Muscle layer of duodenum (tissue), 2 donors: ENCODE data around the gene LDHAL6A.

Source experiments
- H3K27ac ChIP-seq: one replicate; pipeline ENCODE4 v1.7.0; 2013; ENCODE audit warnings: mild to moderate bottlenecking, low read length
- H3K27me3 ChIP-seq: one replicate; pipeline ENCODE4 v1.7.0; 2013; ENCODE audit warnings: low read depth, mild to moderate bottlenecking, control low read depth, low read length
- H3K36me3 ChIP-seq, 2 donors: one replicate each; pipeline ENCODE4 v1.7.0; 2013; ENCODE audit warnings: low read length in 2 of 2, control low read depth in 1 of 2, mild to moderate bottlenecking in 1 of 2; ENCODE audit not compliant: insufficient read depth in 2 of 2, control insufficient read depth in 1 of 2
- H3K4me1 ChIP-seq, 2 donors: one replicate each; pipeline ENCODE4 v1.7.0; 2013; ENCODE audit warnings: low read length in 2 of 2, mild to moderate bottlenecking in 2 of 2, control low read depth in 1 of 2, moderate library complexity in 1 of 2; ENCODE audit not compliant: insufficient read depth in 2 of 2, control insufficient read depth in 1 of 2
- H3K4me3 ChIP-seq, 2 donors: one replicate each; pipeline ENCODE4 v1.7.0; 2013; ENCODE audit warnings: low read length in 2 of 2, low read depth in 1 of 2, mild to moderate bottlenecking in 1 of 2
- H3K9me3 ChIP-seq, 2 donors: one replicate each; pipeline ENCODE4 v1.7.0; 2013; ENCODE audit warnings: low read length in 2 of 2, control low read depth in 1 of 2, mild to moderate bottlenecking in 1 of 2; ENCODE audit not compliant: control insufficient read depth in 1 of 2
- donor health status: healthy.

Gene LDHAL6A

GRCh38 chr11:18459634-18460033, 4.0 kb downstream of the LDHAL6A start:
- no peaks in the 10 kb centered on the region for H3K36me3 ChIP-seq
- H3K4me3 ChIP-seq, result no peak overlapping the region
- no peaks in the 10 kb centered on the region for H3K4me1 ChIP-seq
- no peaks in the 10 kb centered on the region for H3K9me3 ChIP-seq
- no peaks in the 10 kb centered on the region for H3K27me3 ChIP-seq
- H3K27ac ChIP-seq, result no peak overlapping the region

- Histone ChIP-seq H3K9me3 (no peaks in the 10 kb centered on the region), H3K27me3 (no peaks in the 10 kb centered on the region), H3K4me1 (no peaks in the 10 kb centered on the region), H3K4me3 (no peak overlapping the region), H3K36me3 (no peaks in the 10 kb centered on the region), H3K27ac (no peak overlapping the region)
Observed at GRCh38 chr11:18461909-18462308, 6.3 kb downstream of the LDHAL6A start.

- Histone ChIP-seq H3K4me1 (no peaks in the 10 kb centered on the region), H3K4me3 (no peak overlapping the region), H3K27ac (no peak overlapping the region), H3K27me3 (no peaks in the 10 kb centered on the region), H3K9me3 (no peaks in the 10 kb centered on the region), H3K36me3 (no peaks in the 10 kb centered on the region)
Observed at GRCh38 chr11:18463439-18463838, 7.8 kb downstream of the LDHAL6A start.

- Histone ChIP-seq H3K4me3 (no peak overlapping the region), H3K27ac (no peak overlapping the region), H3K27me3 (no peaks in the 10 kb centered on the region), H3K4me1 (no peaks in the 10 kb centered on the region), H3K36me3 (no peaks in the 10 kb centered on the region), H3K9me3 (no peaks in the 10 kb centered on the region)
Observed at GRCh38 chr11:18466402-18466801, 10.7 kb downstream of the LDHAL6A start.

GRCh38 chr11:18468059-18468458, 12.4 kb downstream of the LDHAL6A start:
- H3K9me3 ChIP-seq, result no peaks in the 10 kb centered on the region
- H3K27me3 ChIP-seq, result no peaks in the 10 kb centered on the region
- no peak overlapping the region for H3K27ac ChIP-seq
- no peak overlapping the region for H3K4me3 ChIP-seq
- no peaks in the 10 kb centered on the region for H3K4me1 ChIP-seq
- peaks cover 2 to 4% of the 10 kb centered on the region in 2 donors for H3K36me3 ChIP-seq

- peaks cover 4 to 8% of the 10 kb centered on the region in 2 donors for H3K36me3 ChIP-seq
- H3K9me3 ChIP-seq, result no peaks in the 10 kb centered on the region
- H3K4me3 ChIP-seq, result no peak overlapping the region
- no peak overlapping the region for H3K27ac ChIP-seq
- H3K27me3 ChIP-seq, result no peaks in the 10 kb centered on the region
- no peaks in the 10 kb centered on the region for H3K4me1 ChIP-seq
Observed at GRCh38 chr11:18468961-18469360, 13.3 kb downstream of the LDHAL6A start.

- H3K36me3 ChIP-seq, result peaks cover 23 to 25% of the 10 kb centered on the region in 2 donors
- no peaks in the 10 kb centered on the region for H3K9me3 ChIP-seq
- no peaks in the 10 kb centered on the region for H3K27me3 ChIP-seq
- no peak overlapping the region for H3K27ac ChIP-seq
- H3K4me3 ChIP-seq, result no peak overlapping the region
- no peaks in the 10 kb centered on the region for H3K4me1 ChIP-seq
Observed at GRCh38 chr11:18471995-18472394, 16.3 kb downstream of the LDHAL6A start.

- no peaks in the 10 kb centered on the region for H3K4me1 ChIP-seq
- no peaks in the 10 kb centered on the region for H3K27me3 ChIP-seq
- H3K36me3 ChIP-seq, result peaks cover 23 to 31% of the 10 kb centered on the region in 2 donors
- no peak overlapping the region for H3K27ac ChIP-seq
- no peak overlapping the region for H3K4me3 ChIP-seq
- H3K9me3 ChIP-seq, result no peaks in the 10 kb centered on the region
Observed at GRCh38 chr11:18472587-18472986, 16.9 kb downstream of the LDHAL6A start.

- peaks cover 62 to 90% of the 10 kb centered on the region in 2 donors for H3K36me3 ChIP-seq
- no peaks in the 10 kb centered on the region for H3K4me1 ChIP-seq
- H3K27me3 ChIP-seq, result no peaks in the 10 kb centered on the region
- H3K4me3 ChIP-seq, result no peak overlapping the region
- no peaks in the 10 kb centered on the region for H3K9me3 ChIP-seq
- no peak overlapping the region for H3K27ac ChIP-seq
Observed at GRCh38 chr11:18479063-18479462, 23.4 kb downstream of the LDHAL6A start.

GRCh38 chr11:18485913-18486528, 30.4 kb downstream of the LDHAL6A start:
- no peaks in the 10 kb centered on the region for H3K4me1 ChIP-seq
- H3K27me3 ChIP-seq, result no peaks in the 10 kb centered on the region
- no peak overlapping the region for H3K27ac ChIP-seq
- no peak overlapping the region for H3K4me3 ChIP-seq
- H3K9me3 ChIP-seq, result no peaks in the 10 kb centered on the region
- peaks cover 41 to 61% of the 10 kb centered on the region in 2 donors for H3K36me3 ChIP-seq

GRCh38 chr11:18490319-18490718, 34.7 kb downstream of the LDHAL6A start:
- no peak overlapping the region for H3K4me3 ChIP-seq
- no peak overlapping the region for H3K27ac ChIP-seq
- H3K27me3 ChIP-seq, result no peaks in the 10 kb centered on the region
- H3K4me1 ChIP-seq, result no peaks in the 10 kb centered on the region
- H3K9me3 ChIP-seq, result no peaks in the 10 kb centered on the region
- H3K36me3 ChIP-seq, result peaks cover 22 to 38% of the 10 kb centered on the region in 2 donors
